Upper lobe of left lung (tissue), 4 donors: Measurements from ENCODE around the gene RASGRF2.

Experiments used
- CTCF ChIP-seq, 6 experiments: fragments of 450-650 bp in 4 of 6; fragments of 200-600 bp in 2 of 6; sonication (generic) in 2 of 6; IDR thresholded peaks; one replicate each; pipeline ENCODE4 v1.5.1; 2016 to 2019; ENCODE audit warnings: antibody characterized with exemption in 6 of 6
- POLR2A ChIP-seq, 4 donors: fragments of 450-650 bp; IDR thresholded peaks; one replicate each; pipeline ENCODE4 v1.5.1; 2016 to 2017; ENCODE audit warnings: antibody characterized with exemption in 4 of 4, mild to moderate bottlenecking in 2 of 4

GRCh38 chr5:81252904-81253303 is 292.7 kb downstream of the RASGRF2 start:
- TF ChIP-seq CTCF (IDR thresholded peaks at IDR 0.05) (no peak), POLR2A (IDR thresholded peaks at IDR 0.05) (no peak)
